Neural cell (in vitro differentiated cells): ENCODE results near the gene PRSS53.

Experiments used
- CTCF ChIP-seq: fragments of 450-650 bp; IDR thresholded peaks from 2 replicates; pipeline ENCODE4 v1.5.1; 2014; ENCODE audit warnings: antibody characterized with exemption, mild to moderate bottlenecking, moderate library complexity; ENCODE audit not compliant: poor library complexity, severe bottlenecking
- EP300 ChIP-seq: fragments of 450-650 bp; conservative IDR thresholded peaks from 2 replicates; pipeline ENCODE4 v1.6.1; 2014; ENCODE audit warnings: antibody characterized with exemption, mild to moderate bottlenecking, moderate library complexity; ENCODE audit not compliant: poor library complexity, severe bottlenecking
- EZH2 ChIP-seq: fragments of 200-600, 300-800 bp; shearing (Covaris generic), sonication (generic); IDR thresholded peaks from 2 replicates; pipeline ENCODE4 v1.6.1; 2014; ENCODE audit warnings: antibody characterized with exemption, low read length, borderline replicate concordance, mild to moderate bottlenecking; ENCODE audit not compliant: insufficient read depth, poor library complexity, severe bottlenecking
- MXI1 ChIP-seq: fragments of 450-650 bp; conservative IDR thresholded peaks from 2 replicates; pipeline ENCODE4 v1.6.1; 2014; ENCODE audit warnings: antibody characterized with exemption, mild to moderate bottlenecking; ENCODE audit not compliant: poor library complexity, severe bottlenecking
- POLR2AphosphoS5 ChIP-seq: IDR thresholded peaks from 2 replicates; pipeline ENCODE4 v1.6.1; 2012
- REST ChIP-seq: IDR thresholded peaks from 2 replicates; pipeline ENCODE4 v1.6.1; 2012; ENCODE audit warnings: borderline replicate concordance
- TAF1 ChIP-seq: IDR thresholded peaks from 2 replicates; pipeline ENCODE4 v1.6.1; 2012; ENCODE audit warnings: low read depth

DNA sequence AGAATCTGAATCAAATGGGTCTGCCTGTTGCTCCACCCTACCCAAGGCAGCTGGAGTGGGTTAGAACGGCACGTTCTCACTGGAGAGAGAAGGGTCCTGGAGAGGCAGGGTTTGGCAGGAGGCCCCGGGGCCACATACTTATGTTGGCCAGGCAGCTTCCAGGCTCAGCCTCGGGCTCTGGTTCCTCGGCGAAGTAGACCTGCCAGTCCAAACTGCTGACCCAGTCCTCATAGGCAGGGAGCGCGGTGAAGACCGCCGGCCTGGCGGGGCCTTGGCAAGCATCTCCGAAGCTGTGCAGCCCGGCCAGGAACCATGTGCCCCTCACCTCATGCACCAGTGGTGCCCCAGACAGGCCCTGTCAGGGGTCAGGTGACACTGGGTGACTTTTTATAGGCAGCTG, 4.8 kb downstream of the PRSS53 start:
- TF ChIP-seq CTCF (no peak), EZH2 (no peak), REST (no peak), EP300 (no peak), POLR2AphosphoS5 (no peak), TAF1 (no peak), MXI1 (no peak)
